GM10266 (cell line): ENCODE data around the gene LRPAP1.
A peak's percentile ranks its signal among the peaks of the same experiment; 100 is the strongest.
"Not testable (repeated sequence)": the region's sequence is repeated elsewhere in the genome, so short reads cannot be mapped to it uniquely, and the experiment has no call there.

Experiments used
- DNase-seq: peaks from one replicate; pipeline ENCODE4 v3.0.0; 2012; ENCODE audit errors: extremely low spot score
- TF ChIP-seq, protein P1 (sequence below): IDR thresholded peaks from 2 replicates; pipeline ENCODE4 v1.5.1; 2012; ENCODE audit warnings: mild to moderate bottlenecking, low read depth; ENCODE audit not compliant: control insufficient read depth, insufficient read depth; ENCODE audit errors: missing control alignments

The LRPAP1 gene, protein sequence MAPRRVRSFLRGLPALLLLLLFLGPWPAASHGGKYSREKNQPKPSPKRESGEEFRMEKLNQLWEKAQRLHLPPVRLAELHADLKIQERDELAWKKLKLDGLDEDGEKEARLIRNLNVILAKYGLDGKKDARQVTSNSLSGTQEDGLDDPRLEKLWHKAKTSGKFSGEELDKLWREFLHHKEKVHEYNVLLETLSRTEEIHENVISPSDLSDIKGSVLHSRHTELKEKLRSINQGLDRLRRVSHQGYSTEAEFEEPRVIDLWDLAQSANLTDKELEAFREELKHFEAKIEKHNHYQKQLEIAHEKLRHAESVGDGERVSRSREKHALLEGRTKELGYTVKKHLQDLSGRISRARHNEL

DNA sequence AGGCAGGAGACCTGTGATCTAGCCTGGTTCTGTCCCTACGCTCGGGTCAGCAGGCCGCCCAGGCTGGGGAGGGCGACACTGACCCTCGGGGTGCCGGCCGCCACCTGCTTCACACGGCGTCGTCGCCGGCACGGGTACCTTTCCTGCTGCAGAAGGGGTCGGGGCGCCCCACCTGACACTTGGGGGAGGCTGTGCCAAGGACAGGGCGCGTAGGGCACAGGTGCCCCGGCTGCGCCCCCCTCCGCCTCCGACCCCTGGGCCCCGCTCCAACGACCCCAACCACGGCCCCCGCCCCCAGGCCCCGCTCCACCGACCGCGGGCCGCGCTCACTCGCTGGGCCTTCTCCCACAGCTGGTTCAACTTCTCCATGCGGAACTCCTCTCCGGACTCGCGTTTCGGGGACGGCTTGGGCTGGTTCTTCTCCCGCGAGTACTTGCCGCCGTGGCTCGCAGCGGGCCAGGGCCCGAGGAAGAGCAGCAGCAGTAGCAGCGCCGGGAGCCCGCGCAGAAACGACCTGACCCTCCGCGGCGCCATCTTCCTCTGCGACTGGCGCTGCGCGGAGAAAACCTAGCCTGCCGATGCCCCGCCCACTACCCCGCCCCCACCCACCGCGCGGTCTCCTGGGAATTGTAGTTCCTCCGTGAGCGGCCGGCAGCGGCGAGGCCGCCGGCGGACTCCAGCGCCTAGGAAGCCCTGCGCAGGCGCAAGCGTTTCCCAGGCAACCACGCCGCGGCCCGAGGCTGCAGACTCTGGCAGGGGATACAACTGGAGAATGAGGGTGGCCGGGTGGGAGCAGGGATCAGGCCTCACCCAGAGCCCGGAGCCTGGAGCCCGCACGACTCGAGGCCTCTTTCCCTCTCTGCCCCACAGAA lies at the start of gene LRPAP1:
Gene LRPAP1, minus strand, starts transcription at position 544 of the 872 bp plus-strand sequence. Its CDS starts 10 bp downstream, at position 534.
- TF ChIP-seq, protein P1, sequence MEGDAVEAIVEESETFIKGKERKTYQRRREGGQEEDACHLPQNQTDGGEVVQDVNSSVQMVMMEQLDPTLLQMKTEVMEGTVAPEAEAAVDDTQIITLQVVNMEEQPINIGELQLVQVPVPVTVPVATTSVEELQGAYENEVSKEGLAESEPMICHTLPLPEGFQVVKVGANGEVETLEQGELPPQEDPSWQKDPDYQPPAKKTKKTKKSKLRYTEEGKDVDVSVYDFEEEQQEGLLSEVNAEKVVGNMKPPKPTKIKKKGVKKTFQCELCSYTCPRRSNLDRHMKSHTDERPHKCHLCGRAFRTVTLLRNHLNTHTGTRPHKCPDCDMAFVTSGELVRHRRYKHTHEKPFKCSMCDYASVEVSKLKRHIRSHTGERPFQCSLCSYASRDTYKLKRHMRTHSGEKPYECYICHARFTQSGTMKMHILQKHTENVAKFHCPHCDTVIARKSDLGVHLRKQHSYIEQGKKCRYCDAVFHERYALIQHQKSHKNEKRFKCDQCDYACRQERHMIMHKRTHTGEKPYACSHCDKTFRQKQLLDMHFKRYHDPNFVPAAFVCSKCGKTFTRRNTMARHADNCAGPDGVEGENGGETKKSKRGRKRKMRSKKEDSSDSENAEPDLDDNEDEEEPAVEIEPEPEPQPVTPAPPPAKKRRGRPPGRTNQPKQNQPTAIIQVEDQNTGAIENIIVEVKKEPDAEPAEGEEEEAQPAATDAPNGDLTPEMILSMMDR, result no peak

DNA sequence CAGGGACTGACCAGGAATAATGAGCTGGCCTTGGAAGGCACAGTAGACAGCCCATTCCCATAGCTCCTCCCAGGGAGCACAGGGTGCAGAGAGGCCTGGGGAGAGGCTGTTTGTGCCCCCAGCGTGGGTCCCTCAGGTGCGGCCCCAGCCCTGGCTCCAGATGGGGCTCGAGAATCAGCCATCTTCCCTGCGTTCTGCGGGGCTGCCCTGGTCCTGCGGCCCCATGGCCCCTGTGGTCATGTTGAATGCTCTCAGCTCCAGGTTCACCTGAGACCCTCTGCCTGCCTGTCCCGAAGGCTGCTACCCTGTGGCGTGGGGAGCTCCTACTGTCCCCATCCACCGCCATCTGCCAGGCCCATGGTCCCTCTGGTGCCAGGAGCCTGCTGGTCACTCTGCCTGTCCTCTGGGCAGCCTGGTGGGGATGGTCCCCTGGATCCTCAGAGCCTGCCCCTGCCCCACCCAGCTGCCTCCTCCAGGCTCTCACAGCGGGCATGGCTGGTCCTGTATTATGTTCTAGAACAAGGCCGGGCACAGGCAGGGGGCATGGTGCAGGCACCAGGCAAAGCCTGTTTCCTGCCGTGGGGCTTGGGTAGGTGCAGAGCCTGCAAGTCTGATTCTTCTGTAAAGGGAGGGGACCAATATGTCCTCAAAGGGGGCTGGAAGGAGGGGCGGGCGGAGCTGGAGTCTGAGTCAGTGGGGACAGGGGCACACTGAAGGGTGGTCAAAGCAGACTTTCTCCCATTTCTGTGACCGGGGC lies 49.3 kb upstream of the LRPAP1 start:
- not testable (repeated sequence) for DNase-seq

More for the DNA sequence above, at the start of gene LRPAP1:
- DNase-seq, result peak; percentile 100

DNA sequence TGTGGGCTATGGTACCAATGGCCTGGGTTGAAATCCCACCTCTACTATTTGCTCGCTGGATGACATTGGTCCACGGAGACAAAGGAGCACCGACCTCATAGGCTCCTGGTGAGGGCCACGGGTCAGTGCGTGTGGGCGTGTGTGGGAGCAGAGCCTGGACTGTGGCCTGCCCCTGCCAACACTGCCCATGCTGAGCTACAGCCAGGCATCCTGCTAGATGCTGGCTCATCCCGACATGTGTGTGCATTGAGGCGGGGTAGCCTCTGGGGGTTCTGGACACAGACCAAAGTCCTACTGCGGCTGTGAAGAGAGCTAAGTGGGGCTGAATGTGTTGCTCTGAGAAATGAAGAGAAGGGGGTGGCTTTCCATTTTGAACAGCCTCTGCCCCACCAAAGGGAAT lies 48.6 kb upstream of the LRPAP1 start:
- not testable (repeated sequence) for DNase-seq

DNA sequence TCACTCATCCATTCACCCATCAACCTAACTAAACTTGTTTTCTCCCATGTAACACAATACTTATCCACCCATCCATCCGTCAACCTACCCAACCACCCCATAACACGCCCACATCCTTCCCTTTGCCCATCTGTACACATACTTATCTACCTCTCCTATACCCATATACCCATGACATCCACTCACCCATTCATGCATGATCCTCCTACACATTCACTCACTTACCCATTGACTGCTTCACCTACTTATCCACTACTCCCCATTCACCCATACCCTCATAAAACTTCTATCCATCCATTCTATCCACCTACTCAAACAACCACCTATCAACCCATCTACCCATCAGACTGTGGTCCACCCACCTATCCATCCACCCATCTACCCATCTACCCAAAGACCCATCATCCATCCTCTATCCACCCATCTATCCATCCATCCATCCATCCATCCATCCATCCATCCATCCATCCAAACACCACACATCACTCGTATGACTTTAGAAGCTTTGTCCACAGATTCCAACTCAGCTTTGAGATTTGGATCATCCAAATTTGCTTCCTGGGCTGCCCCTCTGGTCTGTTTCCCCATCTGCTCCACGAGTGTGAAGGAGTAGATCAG lies 46.4 kb upstream of the LRPAP1 start:
- not testable (repeated sequence) for DNase-seq

DNA sequence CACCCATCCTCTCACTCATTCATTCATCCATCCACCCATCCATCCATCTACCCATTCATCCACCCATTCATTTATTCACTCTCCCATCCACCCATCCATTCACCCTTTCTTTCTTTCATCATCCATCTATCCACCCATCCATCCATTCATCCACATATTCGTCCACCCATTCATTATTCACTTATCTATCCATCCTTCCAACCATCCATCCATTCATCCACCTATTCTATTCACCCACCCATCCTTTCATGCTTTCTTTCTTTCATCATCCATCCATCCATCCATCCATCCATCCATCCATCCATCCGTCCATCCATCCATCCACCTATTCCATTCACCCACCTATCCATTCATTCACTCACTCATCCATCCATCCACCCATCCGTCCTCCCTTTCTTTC lies 45.8 kb upstream of the LRPAP1 start:
- not testable (repeated sequence) for DNase-seq

DNA sequence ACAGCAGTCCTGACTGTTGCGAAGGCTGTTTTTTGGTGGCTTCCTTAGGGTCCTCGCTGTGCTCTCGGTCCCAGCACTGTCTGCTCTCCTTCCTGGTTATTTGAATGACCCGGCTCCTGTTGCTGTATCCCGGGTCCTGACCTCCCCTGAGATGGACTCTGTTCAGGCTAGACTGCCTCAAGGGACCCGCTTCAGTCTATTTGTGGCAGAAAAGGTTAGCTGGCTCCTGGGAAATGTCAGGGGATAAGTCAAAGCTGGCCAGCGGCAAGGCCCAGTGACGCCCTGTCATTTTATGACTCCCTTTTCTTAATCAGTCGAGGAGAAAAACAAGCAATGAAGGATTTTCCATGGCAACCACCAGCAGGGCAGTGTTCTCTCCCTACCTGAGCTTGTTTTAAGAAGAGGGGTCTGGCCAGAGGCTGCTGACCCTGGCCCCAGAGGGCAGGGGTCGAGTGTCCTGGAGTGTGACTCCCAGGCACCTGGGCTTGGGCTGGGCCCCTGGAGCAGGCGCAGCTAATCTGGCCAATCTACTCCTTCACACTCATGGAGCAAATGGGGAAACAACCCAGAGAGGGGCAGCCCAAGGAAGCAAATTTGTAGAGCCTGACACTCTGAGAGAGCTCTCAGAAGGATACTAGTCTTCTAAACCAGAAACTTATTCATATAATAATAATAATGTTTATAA lies 45.1 kb upstream of the LRPAP1 start:
- not testable (repeated sequence) for DNase-seq

DNA sequence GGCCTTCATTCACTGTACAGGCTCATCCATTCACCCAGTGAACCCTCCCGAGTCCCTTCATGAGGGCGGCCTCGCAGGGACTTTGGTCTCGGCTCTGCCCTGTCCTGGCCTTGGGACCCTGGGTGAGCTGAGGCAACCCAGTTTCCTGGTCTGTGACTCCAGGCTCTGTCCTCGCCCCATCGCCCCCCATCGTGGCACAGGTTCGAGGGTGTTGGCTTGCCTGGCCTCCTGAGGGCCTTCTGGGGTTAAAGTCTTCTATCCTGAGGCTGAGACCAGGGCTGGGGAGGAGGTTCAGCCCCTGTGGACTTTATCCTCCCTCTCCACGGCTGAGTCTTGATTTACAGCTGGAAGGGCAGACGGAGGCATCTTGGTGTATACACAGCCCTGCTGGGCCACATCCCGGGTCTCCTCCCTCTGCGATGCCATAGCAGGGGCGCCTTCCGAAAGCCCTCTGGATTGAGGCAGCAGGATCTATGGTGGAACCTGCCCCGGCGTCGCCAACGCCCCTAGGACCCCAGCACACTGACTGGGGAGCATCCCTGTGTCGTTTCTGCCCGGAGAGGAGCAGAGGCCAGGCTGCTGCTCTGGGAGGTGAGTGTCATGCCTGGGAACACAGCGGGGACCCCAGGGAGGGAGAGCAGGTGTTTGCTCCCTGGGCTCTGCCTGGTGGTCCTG lies 44.4 kb upstream of the LRPAP1 start:
- DNase-seq, result not testable (repeated sequence)

DNA sequence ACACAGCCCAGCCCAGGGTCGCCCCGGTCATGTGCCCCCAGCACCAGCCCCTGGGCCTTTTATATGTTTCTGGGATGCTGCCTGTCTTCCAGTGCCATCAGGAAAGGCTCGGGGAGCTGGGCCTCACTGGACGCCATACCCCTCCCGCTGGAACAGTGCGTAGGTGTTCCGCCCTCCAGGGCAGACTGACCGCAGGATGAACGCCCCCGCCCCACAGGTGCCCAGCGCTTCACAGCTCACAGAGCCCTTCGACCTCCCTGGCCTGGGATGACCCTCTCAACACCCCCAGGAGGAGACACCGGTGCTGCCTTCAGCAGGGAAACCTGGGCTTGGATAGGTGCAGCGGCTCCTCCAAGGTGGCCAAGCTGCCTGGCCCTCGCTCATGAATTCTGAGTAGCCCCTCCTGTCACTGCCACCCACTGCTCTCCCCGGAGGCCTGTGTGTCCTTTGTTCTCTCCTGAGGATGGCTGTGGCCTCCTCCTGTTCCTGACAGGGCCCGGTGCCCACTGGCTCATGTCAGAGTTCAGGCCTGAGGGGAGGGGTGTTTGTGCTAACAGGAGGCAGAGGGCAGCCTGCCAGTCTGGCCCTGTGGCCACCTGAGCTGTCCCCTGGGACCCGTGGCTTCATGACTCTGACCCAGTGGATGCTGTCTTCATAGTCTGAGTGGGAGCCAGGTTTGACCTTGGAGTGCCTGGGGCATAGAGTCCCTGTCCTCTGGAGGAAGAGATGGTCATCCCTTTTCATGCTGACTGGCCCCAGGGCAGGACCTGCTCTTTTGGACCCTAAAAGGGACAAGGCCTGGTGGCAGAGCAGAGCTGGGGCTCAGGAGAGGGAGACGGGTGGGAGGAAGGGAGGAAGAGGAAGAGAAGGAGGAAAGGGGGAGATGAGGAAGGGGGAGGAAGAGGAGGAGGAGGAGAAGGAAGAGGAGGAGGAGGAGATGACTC lies 43.5 kb upstream of the LRPAP1 start:
- not testable (repeated sequence) for DNase-seq

DNA sequence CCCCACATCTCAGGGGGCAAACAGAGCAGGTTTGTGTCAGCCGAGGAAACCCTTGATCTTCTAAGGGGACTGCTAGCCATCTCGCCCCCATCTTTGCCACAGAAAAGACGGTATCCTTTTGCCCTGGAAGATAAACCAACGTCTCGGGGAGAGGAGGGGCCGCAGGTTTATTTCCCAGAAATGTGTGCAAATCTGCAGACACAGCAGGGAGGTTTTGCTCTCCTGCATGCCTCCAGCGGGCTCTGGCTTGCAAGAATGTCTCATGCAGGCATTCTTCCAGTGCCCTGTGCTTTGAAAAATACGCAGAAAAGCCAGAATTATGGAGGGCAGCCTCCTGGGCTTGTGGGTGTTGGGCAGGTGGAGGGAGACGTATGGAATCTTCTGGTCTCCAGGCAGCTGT lies 42.6 kb upstream of the LRPAP1 start:
- not testable (repeated sequence) for DNase-seq

DNA sequence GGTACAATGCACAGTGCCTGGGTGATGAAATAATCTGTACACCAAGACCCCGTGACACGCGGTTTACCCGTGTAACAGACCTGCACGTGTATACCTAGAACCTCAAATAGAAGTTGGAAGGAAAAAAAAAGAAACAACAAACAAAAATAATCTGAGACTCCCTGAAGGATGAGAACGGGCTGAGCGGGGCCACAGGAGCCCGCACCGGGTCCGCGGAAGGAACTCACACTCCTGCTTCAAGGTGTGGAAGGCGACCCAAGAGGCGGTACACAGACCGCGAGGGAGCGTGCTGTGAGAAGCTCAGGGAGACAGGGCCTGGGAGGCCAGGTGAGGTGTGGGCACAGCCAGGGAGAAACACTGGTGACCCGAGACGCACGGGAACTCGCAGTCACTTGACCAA lies 42.1 kb upstream of the LRPAP1 start:
- DNase-seq, result not testable (repeated sequence)

DNA sequence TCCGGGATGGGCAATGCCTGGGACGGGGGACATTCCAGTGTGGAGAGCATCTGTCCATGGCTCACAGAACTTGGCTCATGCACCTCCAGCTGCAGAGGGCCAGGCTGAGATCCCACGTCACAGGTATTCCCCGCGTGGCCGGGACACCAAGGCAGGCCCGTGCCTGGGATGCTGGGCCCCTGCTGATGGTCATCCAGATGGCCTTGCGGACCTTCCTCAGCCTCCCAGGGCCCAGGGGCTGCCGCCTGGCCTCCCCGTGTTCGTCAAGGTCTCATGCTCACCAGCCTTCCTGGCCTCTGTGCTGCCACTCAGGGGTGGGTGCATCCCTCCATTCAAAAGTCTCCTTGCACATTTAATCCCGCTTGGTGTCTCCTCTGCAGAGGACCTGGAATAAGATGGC lies 40.9 kb upstream of the LRPAP1 start:
- TF ChIP-seq, protein P1, result no peak
- DNase-seq, result no peak
